ENCODE results near the gene DUS4L. TPM values are rescaled to one million over a fixed set of nuclear protein-coding genes. Genes with fewer than 3 reads are reported as not detected.
A peak's percentile ranks its signal among the peaks of the same experiment; 100 is the strongest.

Gene DUS4L
- total RNA-seq, 4 donors from 2014 or later: 6.6 to 14.5 (median 9.4) TPM

DNA sequence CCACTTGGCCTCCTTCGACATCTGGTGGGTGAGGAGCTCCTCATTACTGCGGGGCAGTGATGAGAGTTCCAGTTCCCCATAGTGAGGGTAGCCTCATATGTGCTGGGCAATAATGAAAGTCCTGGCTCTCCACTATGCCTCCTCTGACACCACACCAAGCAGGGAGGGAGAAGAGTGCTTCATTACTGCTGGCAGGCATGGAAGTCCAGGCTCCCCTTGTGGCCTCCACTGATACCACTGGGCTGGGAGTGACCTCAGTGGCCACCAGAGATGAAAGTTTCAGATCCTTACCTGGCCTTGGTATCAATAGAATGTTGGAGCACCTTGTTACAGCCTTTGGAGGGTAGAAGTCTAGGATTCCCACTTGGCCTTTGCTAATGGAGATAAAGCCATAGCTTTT is 6.5 kb downstream of the DUS4L start:
- H3K4me3 ChIP-seq (ENCODE audit: low read depth, poor library complexity, severe bottlenecking): no peak overlapping the region
- no peak for DNase-seq (ENCODE audit: low spot score in 2 of 2)
- 94 to 96% methylated on average over 2 of the region's 2 CpGs for WGBS, 2 donors
- TF ChIP-seq POLR2A (IDR thresholded peaks at IDR 0.05): no peak
- TF ChIP-seq, protein P1, sequence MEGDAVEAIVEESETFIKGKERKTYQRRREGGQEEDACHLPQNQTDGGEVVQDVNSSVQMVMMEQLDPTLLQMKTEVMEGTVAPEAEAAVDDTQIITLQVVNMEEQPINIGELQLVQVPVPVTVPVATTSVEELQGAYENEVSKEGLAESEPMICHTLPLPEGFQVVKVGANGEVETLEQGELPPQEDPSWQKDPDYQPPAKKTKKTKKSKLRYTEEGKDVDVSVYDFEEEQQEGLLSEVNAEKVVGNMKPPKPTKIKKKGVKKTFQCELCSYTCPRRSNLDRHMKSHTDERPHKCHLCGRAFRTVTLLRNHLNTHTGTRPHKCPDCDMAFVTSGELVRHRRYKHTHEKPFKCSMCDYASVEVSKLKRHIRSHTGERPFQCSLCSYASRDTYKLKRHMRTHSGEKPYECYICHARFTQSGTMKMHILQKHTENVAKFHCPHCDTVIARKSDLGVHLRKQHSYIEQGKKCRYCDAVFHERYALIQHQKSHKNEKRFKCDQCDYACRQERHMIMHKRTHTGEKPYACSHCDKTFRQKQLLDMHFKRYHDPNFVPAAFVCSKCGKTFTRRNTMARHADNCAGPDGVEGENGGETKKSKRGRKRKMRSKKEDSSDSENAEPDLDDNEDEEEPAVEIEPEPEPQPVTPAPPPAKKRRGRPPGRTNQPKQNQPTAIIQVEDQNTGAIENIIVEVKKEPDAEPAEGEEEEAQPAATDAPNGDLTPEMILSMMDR (IDR thresholded peaks at IDR 0.05): no peak
- intact Hi-C loops (cut with DNase I; ENCODE audit: low total_unique reads): no loop called here

DNA sequence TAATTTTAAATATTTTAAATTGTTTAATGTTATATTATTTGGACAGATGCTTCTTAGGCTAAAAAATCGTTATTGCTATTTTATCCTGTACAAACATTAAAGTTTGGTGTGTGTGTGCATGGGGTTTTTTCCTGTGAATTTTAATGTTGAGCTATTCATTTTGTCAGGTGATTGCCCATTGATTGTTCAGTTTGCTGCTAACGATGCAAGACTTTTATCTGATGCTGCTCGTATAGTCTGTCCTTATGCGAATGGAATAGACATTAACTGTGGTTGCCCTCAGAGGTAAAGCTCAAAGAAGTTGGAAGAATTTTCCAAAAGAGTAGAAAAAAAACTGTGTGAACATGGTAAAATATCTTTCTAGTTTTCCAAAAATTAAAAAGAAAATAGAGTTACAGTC is 9.8 kb downstream of the DUS4L start:
- WGBS, 2 donors: 89 to 90% methylated on average over 4 of the region's 4 CpGs
- intact Hi-C loops (cut with DNase I; ENCODE audit: low total_unique reads): no loop called here
- no peak overlapping the region for H3K4me3 ChIP-seq (ENCODE audit: low read depth, poor library complexity, severe bottlenecking)
- DNase-seq (ENCODE audit: low spot score in 2 of 2): no peak
- TF ChIP-seq, protein P1 (IDR thresholded peaks at IDR 0.05): no peak
- TF ChIP-seq POLR2A (IDR thresholded peaks at IDR 0.05): no peak

DNA sequence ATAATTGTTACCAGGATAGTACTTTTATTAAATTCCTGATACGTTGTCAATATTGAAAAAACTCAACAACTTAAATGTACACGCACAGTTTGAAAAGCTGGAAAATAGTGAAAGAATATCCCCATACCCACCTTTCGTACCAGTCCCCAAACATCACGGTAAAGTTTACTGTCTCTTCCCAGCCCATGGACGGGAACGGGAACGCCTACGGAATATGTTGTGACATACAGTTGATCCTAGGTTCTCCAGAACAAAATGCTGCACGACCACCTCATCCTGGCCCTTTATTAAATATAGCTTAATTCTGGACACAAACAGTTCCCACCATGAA is 15.7 kb downstream of the DUS4L start:
- TF ChIP-seq POLR2A (IDR thresholded peaks at IDR 0.05): no peak
- TF ChIP-seq, protein P1 (IDR thresholded peaks at IDR 0.05): no peak
- intact Hi-C loops (cut with DNase I; ENCODE audit: low total_unique reads): no loop called here
- WGBS, 2 donors: 2 to 3% methylated on average over 9 of the region's 9 CpGs
- no peak for DNase-seq (ENCODE audit: low spot score in 2 of 2)
- H3K4me3 ChIP-seq (ENCODE audit: low read depth, poor library complexity, severe bottlenecking): peak overlapping the region; percentile 90

DNA sequence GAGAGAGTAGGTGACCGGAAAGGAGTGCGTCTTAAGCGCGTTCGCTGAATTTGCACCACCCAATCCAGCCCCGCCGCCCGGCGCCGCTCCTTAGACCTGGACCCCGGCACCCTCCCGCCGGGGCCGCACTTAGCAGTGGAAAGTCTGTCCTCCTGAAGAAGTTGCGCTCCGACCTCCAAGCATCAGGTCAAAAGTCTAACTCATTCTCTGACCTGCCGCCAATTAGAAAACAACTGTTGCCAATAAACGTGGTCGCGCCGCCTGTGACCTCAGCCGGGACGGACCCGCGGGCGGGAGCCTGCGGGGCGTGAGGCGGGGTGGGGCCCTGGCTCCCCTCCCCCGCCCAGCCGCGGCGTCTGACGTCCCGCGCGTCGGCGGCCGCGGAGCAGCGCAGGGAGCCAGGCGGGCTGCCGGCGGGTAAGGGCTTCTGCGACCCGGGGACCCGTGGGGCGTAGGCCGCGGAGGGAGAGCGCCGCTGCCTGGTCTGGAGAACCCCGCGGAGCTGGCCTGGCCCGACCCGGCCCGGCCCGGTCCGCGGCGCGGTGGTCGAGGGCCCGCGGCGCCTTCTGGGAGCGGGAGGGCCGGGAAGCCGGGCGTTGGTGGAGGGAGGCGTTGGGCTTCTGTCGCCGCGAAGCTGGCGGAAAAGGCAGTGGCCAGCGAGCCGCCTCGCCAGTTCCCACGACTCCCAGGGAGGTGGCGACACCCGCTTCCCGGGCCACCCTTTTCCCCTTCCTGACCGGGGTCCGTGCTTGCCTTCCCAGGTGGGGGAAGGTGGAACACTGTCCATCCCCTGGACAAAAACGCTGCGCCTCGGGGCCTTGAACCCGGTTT is 16.3 kb downstream of the DUS4L start, which contains the start of gene BCAP29:
Gene BCAP29, plus strand, starts transcription at position 362 of the 831 bp plus-strand sequence. CDS start 527 bp downstream, outside the sequence.
- TF ChIP-seq, protein P1 (IDR thresholded peaks at IDR 0.05): no peak
- no peak for TF ChIP-seq POLR2A (IDR thresholded peaks at IDR 0.05)
- DNase-seq (ENCODE audit: low spot score in 2 of 2): peak; percentile 44 to 94
- intact Hi-C loops (cut with DNase I; ENCODE audit: low total_unique reads): no loop called here
- WGBS, 2 donors: 1% methylated on average over 35 to 68 of the region's 89 CpGs
- peak within 1 kb of the TSS; percentile 90 for H3K4me3 ChIP-seq (ENCODE audit: low read depth, poor library complexity, severe bottlenecking)

DNA sequence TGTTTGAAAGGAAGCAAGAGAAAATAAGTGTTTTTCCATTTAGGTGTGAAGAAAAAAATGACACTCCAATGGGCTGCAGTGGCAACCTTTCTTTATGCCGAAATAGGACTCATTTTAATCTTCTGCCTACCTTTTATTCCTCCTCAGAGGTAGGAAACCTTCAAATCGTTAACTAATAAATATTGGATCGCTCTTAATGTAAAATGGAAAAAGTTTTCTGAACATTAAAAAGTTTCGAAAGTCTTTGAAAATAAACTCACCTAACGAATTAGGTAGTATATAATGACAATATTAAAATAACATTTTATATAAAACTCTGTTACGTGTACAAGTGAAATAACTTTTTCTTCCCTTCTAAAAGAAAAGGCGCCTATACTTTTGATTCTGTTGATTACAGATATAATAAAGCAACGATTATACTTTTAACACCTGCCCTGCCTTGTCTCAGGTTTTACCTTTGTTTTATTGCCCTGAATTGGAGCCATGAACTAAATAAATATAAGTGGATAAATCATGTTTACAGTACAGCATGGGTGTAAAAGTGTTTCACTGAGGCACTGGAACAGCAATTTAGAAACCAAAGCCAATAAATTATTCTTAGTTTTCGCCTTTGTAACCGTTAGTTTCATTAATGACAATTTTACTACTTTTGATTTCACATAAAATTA is 17.1 kb downstream of the DUS4L start:
- no peak for TF ChIP-seq POLR2A (IDR thresholded peaks at IDR 0.05)
- TF ChIP-seq, protein P1 (IDR thresholded peaks at IDR 0.05): no peak
- WGBS, 2 donors: 22 to 24% methylated on average over 10 of the region's 10 CpGs
- no peak for DNase-seq (ENCODE audit: low spot score in 2 of 2)
- intact Hi-C loops (cut with DNase I; ENCODE audit: low total_unique reads): no loop called here
- H3K4me3 ChIP-seq (ENCODE audit: low read depth, poor library complexity, severe bottlenecking): peak overlapping the region; percentile 90

Data from lower leg skin (tissue), 4 donors.